NCI-H748 (cell line): Measurements from ENCODE around the gene KDM3B.
"Not testable (repeated sequence)": the region's sequence is repeated elsewhere in the genome, so short reads cannot be mapped to it uniquely, and the experiment has no call there.

Experiments used
- DNase-seq: peaks from one replicate; lab custom pipeline; 2025; ENCODE audit not compliant: unreplicated experiment; lab: John Stamatoyannopoulos, UW

KDM3B gene

GRCh38 chr5:138350563-138350890 lies 2.0 kb upstream of the KDM3B start:
- no peak for DNase-seq

DNA sequence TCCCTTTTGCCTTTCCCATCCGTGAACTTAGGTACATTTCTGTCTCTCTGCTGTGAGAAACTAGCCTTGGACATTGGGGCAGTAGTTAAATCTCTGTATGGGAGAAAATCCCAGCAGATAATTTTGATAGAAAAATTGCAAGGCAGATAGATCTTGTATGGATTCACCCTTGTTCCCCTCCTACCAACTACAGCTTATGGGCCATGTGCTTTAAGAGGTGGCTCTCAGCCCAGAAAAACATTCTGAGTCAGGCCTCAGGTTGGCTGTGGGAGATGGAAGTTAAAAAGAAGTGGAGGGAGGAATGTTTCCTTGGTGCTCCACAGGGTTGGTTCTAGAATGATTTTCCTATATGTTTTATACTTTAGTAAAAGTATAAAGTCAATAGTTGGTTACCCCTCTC lies 1.4 kb upstream of the KDM3B start:
- DNase-seq = no peak

GRCh38 chr5:138351517-138351916 lies 968 bp upstream of the KDM3B start:
- no peak for DNase-seq

DNA sequence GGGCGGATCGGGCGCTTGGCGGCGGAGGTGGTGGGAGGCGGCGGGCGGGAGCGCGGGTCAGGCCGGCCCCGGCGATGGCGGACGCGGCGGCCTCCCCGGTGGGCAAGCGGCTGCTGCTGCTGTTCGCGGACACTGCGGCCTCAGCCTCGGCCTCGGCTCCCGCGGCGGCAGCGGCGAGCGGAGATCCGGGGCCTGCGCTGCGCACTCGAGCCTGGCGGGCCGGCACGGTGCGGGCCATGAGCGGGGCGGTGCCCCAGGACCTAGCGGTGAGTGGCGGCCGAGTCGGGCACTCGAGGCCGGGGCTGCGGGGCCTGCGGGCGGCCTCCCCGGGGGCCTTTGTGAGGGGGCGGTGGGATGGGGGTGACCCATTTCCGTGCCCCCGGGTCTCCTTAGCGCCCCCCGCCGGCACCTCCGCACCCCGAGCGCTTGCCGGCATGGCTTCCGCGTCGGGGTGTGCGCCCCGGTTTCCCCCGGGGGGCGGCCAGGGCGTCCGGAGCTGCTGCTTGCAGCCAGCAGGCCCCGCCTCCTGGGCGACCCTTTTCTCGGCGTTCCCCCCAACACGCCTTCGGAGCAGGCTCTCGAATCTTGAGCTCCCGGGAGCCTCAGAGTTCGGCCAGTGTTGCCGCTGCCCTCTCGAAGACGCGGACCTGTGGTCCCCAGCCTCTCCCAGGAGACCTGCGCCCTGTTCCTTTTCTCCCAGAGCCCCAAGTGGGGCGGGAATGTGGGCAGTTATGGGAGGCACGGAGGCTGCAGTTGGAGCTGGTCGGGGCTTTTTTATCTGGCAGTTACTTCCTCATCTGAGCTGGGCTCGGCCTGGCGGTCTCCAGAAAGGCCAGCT lies 456 bp downstream of the KDM3B start:
- peak; percentile 70 for DNase-seq

GRCh38 chr5:138353560-138354080 lies 1.1 kb downstream of the KDM3B start:
- no peak for DNase-seq

DNA sequence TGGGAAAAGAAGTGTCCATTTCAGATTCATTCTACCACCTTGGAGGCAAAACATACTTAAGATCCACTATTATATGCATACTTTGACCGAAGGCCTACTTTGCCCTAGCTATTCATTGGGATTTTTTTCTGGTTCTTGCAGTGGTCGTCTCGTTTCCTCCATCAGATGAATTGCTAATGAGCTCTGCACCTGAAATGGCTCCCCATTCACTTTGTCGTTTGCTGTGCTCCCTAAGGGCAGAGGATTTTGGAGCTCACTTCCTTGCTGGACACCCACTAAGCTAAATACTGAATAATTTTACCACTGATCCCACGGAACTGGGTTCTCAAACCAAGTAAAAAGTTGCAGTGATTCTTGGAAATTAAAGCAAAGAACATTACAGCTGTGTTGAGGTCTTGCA lies 1.9 kb downstream of the KDM3B start:
- DNase-seq = peak; percentile 4

- peak; percentile 66 for DNase-seq
These were observed 2.5 kb downstream of the KDM3B start for GRCh38 chr5:138354926-138355378.

GRCh38 chr5:138359621-138360020 lies 7.1 kb downstream of the KDM3B start:
- no peak for DNase-seq

DNA sequence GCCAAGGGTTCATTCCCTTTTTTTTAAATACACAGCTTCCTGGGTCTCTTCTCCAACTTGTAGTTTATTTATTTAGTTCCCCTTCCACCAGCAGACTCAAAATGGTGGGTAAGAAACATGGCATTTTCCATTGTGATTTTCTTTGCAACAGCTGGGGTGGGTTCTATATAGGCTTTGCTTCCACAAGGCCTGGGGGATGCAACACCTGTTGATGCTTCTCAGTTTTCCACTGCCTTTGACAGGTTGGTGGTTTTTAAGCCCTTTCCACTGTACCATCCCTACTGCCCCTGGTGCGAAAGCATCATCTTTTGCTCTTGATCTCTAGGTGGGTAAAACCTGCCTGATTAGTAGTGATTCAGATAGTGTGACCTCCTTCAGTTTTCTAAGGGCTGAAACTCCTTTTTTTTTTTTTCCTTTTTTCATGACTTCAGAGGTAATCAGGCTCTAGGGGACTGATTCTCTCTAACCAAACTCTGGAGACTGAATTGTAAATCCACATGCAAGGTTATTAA lies 8.5 kb downstream of the KDM3B start:
- no peak for DNase-seq

- DNase-seq = no peak
These were observed 12.1 kb downstream of the KDM3B start for GRCh38 chr5:138364576-138364975.

DNA sequence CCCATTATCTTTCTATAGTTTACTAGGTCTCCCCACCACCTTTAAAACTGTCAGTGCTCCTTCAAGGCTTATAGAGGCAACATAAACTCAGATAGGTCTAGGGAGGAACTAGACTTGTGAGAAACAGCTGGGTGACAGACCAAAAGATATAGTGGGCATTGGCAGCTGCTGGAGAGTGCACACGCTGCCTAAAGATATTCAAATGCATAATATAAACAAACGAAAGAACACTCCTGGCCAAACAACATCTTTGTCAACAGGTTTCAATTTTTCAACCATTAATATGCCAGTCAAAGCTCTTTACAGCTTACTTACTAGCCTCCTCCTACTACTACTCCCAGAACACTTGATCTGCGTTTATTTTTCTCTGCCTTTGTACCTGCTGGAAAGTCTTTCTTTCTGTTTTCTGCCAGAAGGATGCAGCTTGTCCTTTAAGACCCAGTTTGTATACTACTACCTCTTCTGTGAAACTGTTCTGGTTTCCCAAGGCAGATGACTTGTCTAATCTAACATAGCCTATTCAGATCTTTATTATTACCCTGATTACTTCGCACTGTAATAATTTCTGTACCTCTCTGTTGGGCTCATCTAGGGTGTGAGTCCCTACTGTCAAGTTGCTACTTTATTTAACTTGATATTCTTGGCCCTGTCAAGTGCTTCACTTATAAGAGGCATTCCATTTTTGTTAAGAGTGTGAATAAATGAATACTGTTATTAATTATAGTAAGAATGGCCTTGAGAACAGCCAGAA lies 14.3 kb downstream of the KDM3B start:
- no peak for DNase-seq

DNA sequence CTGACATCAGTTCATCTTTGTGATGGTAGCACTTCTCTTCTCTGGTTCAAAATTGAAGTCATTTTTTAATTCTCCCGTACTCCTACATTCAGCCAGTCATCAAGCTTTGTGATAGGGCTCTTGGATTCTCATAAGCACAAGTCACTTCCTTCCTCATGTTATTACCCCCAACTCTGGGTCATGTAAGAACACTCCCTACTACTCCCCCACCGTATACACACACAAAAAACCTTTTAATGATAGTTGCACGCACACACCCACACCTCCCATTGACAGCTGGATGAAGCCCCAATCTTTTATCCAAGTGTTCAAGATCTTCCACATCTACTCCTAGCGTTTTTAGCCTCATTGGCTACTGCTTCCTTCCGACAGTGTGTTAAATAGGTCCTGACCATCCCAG lies 16.8 kb downstream of the KDM3B start:
- no peak for DNase-seq

DNA sequence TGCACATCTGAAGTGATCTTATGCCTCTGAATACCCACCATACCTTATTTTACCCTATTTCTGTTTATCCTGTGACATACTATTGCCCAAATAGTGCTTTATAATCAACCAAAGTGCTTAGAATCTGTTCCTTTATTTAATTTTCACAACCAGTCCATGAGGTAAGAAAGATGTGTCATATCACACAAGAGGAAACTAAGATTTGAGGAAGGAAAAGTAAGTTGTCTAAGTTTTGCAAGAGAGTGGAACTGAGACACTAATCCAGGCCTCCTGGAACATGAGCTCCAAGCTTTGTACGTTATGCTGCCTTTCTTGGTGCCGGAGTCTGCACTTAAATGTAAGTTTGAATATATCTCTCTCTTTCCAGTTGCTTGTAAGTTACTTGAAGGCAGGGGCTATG lies 17.2 kb downstream of the KDM3B start:
- DNase-seq = no peak

DNA sequence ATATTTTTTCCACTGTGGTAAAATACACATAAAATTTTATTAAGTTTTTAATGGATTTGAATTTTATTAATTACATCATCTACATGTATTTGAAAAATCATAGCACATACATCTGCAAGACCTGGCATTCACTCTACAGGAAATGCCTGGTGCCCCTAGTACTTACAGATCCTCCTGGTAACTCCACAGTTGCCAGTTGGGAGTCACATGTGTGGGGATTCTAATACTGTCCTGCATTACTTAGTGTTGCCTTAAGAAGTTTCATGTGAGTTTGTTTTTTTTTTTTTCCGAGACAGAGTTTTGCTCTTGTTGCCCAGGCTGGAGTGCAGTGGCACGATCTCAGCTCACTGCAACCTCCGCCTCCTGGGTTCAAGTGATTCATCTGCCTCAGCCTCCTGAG lies 18.1 kb downstream of the KDM3B start:
- DNase-seq = no peak

- DNase-seq = no peak
These were observed 19.0 kb downstream of the KDM3B start for GRCh38 chr5:138371454-138371853.

DNA sequence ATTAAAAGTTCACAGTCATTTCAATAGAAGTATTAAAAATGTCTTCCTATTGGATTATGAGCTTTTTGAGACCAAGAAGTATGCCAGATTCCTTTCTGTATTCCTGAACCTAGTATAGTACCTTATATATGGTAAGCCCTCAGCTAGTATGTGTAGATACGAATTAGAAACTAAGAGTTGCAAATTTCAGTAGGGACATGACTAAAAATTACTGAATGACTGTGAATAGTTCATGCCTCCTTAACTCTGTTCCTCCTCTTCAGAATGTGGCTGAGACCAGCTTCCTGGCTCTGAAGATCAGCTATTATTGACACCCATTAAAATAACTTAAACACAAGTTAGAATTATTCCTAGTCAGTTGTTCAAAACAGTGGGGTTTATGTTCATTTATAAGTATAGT lies 19.7 kb downstream of the KDM3B start:
- DNase-seq = no peak

DNA sequence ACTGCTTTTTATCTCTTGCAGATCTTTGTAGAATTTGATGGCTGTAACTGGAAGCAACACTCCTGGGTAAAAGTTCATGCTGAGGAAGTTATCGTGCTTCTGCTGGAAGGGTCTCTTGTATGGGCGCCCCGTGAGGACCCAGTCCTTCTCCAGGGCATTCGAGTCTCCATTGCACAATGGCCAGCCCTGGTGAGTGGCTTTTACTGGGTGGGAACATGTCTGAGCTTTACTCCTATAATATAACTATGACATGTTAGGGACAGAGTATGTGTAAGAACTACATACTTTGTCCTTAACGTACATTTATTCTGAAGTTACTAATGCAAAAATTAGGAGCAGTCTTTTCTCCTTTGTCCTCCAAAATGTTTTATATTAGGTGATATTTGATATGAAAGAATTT lies 20.2 kb downstream of the KDM3B start:
- no peak for DNase-seq

- DNase-seq = no peak
These were observed 29.9 kb downstream of the KDM3B start for GRCh38 chr5:138382347-138382746.

DNA sequence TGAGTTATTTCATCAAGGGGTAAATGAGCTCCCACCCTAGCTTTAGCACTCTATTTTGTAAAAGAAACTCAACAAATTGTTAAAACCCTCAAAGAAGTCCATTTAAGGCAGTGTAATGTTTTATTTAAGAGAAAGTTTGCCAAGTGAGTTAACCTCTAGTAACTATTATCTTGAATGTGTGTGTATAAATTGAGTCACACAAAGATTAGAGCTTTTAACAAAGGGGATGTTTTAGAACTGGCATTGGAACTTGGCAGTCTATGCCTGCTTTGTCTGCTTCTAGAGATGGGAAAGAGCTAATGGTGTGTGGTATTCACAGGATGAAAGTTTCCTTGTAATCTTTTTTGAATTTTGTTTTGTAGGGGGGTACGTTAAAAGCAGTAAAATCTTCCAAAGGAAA lies 33.2 kb downstream of the KDM3B start:
- no peak for DNase-seq

GRCh38 chr5:138386290-138386689 lies 33.8 kb downstream of the KDM3B start:
- no peak for DNase-seq

GRCh38 chr5:138389332-138389731 lies 36.8 kb downstream of the KDM3B start:
- no peak for DNase-seq

GRCh38 chr5:138389911-138390310 lies 37.4 kb downstream of the KDM3B start:
- not testable (repeated sequence) for DNase-seq
